ENCODE data around the gene FTL.

DNA sequence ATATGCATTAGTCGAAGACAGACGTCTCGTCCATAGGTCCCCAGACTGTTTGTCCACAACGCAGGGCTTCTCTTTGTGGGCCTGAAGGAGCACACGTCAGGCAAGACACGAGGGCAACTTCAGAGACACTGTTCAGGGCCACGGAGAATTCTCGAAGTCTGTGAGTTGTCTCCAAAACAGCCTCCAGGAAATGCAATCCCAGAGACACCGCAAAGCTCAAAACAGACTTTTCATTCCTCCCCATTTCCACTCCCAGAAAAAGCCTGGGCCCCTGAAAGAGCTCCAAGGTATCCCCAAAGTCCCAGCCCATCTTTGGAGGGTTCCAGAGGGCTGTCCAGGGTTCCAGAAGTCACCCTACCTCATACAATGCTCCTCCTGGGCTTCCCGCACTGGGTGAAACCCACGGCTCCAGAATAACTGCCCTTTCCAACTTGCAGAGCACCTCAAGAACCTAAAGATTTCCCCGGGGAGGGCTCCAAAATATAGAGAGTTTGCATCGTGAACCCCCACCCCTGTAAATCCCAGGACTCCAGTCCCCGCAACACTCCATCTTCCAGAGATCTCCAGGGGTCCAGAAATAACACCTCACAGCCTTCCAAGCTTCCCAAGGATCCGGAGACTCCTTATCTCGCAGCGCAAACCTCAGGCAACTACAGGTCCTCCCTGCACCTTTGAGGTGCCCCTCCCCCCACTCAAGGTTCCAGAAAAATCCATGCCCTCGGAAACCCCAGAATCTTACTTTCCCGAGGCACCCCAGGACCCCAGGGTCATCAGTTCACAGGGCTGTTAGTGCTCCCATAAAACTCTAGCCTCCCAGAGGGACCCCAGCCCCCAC is 687 bp upstream of the FTL start:
- TF ChIP-seq, protein P1, sequence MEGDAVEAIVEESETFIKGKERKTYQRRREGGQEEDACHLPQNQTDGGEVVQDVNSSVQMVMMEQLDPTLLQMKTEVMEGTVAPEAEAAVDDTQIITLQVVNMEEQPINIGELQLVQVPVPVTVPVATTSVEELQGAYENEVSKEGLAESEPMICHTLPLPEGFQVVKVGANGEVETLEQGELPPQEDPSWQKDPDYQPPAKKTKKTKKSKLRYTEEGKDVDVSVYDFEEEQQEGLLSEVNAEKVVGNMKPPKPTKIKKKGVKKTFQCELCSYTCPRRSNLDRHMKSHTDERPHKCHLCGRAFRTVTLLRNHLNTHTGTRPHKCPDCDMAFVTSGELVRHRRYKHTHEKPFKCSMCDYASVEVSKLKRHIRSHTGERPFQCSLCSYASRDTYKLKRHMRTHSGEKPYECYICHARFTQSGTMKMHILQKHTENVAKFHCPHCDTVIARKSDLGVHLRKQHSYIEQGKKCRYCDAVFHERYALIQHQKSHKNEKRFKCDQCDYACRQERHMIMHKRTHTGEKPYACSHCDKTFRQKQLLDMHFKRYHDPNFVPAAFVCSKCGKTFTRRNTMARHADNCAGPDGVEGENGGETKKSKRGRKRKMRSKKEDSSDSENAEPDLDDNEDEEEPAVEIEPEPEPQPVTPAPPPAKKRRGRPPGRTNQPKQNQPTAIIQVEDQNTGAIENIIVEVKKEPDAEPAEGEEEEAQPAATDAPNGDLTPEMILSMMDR (IDR thresholded peaks at IDR 0.05; ENCODE audit: low read depth, low read length) = no peak
- no peak for TF ChIP-seq EZH2phosphoT487 (IDR thresholded peaks at IDR 0.05; ENCODE audit: low read depth)
